MCF 10A (cell line): Measurements from ENCODE around the gene DRAM1. TPM values are rescaled to one million over a fixed set of nuclear protein-coding genes. Genes with fewer than 3 reads are reported as not detected.

Source experiments
- BruUV-seq: library from RNA; stranded (reverse); fragments of 400-500 nt; replicated peaks from 2 replicates; lab custom pipeline; 2021; lab: Mats Ljungman, UMichigan
- CTCF ChIA-PET: fragments of 300-600 bp; sonication (Branson Sonifier 250); formaldehyde crosslinking; extraction: SDS; loops from one replicate; lab custom pipeline; 2021; ENCODE audit warnings: antibody characterized with exemption, inconsistent platforms; lab: Yijun Ruan, JAX
- POLR2A ChIA-PET: fragments of 300-600, 350-650 bp; sonication (Branson Sonifier 250); formaldehyde crosslinking; extraction: SDS; loops from one replicate; lab custom pipeline; 2020; ENCODE audit warnings: antibody characterized with exemption, inconsistent platforms; lab: Yijun Ruan, JAX
- DNase-seq: peaks from one replicate; pipeline ENCODE4 v3.0.0-alpha.2; 2018; ENCODE audit not compliant: unreplicated experiment
- H3K27ac Mint-ChIP-seq: one replicate; pipeline ENCODE4 v1.8.0; 2022; ENCODE audit warnings: mild to moderate bottlenecking, low read depth, mixed read lengths; ENCODE audit not compliant: unreplicated experiment
- H3K27me3 Mint-ChIP-seq: one replicate; pipeline ENCODE4 v1.8.0; 2022; ENCODE audit warnings: mixed read lengths; ENCODE audit not compliant: insufficient read depth, unreplicated experiment
- H3K36me3 Mint-ChIP-seq: one replicate; pipeline ENCODE4 v1.8.0; 2022; ENCODE audit warnings: mild to moderate bottlenecking, moderate library complexity, mixed read lengths; ENCODE audit not compliant: insufficient read depth, unreplicated experiment
- H3K4me1 Mint-ChIP-seq: one replicate; pipeline ENCODE4 v1.8.0; 2022; ENCODE audit warnings: mixed read lengths; ENCODE audit not compliant: insufficient read depth, unreplicated experiment
- H3K4me3 Mint-ChIP-seq: one replicate; pipeline ENCODE4 v1.8.0; 2022; ENCODE audit warnings: mild to moderate bottlenecking, moderate library complexity, mixed read lengths; ENCODE audit not compliant: unreplicated experiment
- H3K9me3 Mint-ChIP-seq: one replicate; pipeline ENCODE4 v1.8.0; 2022; ENCODE audit warnings: mixed read lengths; ENCODE audit not compliant: unreplicated experiment
- CTCF ChIP-seq: fragments of 200-600 bp; IDR thresholded peaks from one replicate; pipeline ENCODE4 v1.8.0; 2022; ENCODE audit warnings: antibody characterized with exemption, mild to moderate bottlenecking; ENCODE audit not compliant: unreplicated experiment
- intact Hi-C: fragments of 100-400 bp; cut with micrococcal nuclease; formaldehyde crosslinking; loops from 2 replicates; pipeline ENCODE4 v1.14.1; 2022
- total RNA-seq: library from RNA; stranded (reverse); gene quantifications from 2 replicates; pipeline ENCODE4 v1.2.3, GENCODE V29; 2022

Gene DRAM1
- total RNA-seq, 1 experiment from 2014 or later: 8.7 TPM

GRCh38 chr12:101967506-101967905 is 90.1 kb downstream of the DRAM1 start:
- H3K9me3 Mint-ChIP-seq: no peaks in the 10 kb centered on the region
- no TSS peak for BruUV-seq
- H3K4me3 Mint-ChIP-seq: no peak overlapping the region
- POLR2A ChIA-PET: no interaction called here
- no peaks in the 10 kb centered on the region for H3K27me3 Mint-ChIP-seq
- CTCF ChIA-PET: no interaction called here
- H3K36me3 Mint-ChIP-seq: no peaks in the 10 kb centered on the region
- no peak for DNase-seq
- no peak overlapping the region for H3K27ac Mint-ChIP-seq
- TF ChIP-seq CTCF: no peak
- intact Hi-C loops: no loop called here
- H3K4me1 Mint-ChIP-seq: no peaks in the 10 kb centered on the region

- no peak for DNase-seq
- intact Hi-C loops: no loop called here
- H3K36me3 Mint-ChIP-seq: no peaks in the 10 kb centered on the region
- no peak for TF ChIP-seq CTCF
- H3K4me1 Mint-ChIP-seq: no peaks in the 10 kb centered on the region
- POLR2A ChIA-PET: no interaction called here
- BruUV-seq: no TSS peak
- CTCF ChIA-PET: interaction anchor here (0.7 kb wide), 1 partner anchor 684 kb away, joined by 3 read pairs; no protein-coding TSS in a partner anchor
- no peaks in the 10 kb centered on the region for H3K9me3 Mint-ChIP-seq
- H3K27me3 Mint-ChIP-seq: no peaks in the 10 kb centered on the region
- H3K4me3 Mint-ChIP-seq: no peak overlapping the region
- H3K27ac Mint-ChIP-seq: no peak overlapping the region
Observed at GRCh38 chr12:101968770-101969169, 91.4 kb downstream of the DRAM1 start.

Other genes with a start within 250 kb of the DRAM1 start
- gene CHPT1, start 179.9 kb upstream of the DRAM1 start, total RNA-seq: 28.1 and 33.5 TPM in 2 replicates
- gene SYCP3, start 138.1 kb upstream of the DRAM1 start, total RNA-seq: not detected in 2 replicates
- gene GNPTAB, start 46.6 kb upstream of the DRAM1 start, total RNA-seq: 11.5 and 14.8 TPM in 2 replicates
- gene WASHC3, start 184.4 kb downstream of the DRAM1 start, total RNA-seq: 29.4 and 38.0 TPM in 2 replicates
- gene NUP37, start 242.5 kb downstream of the DRAM1 start, total RNA-seq: 21.5 and 32.3 TPM in 2 replicates
- 11.9 and 15.1 TPM in 2 replicates for gene PARPBP, start 242.6 kb downstream of the DRAM1 start, total RNA-seq